Measurements from ENCODE around the gene ABHD17A. TPM values are rescaled to one million over a fixed set of nuclear protein-coding genes. Genes with fewer than 3 reads are reported as not detected.

Gene ABHD17A
- total and polyA plus RNA-seq, 2 experiments from 2014 or later = 145 to 198 TPM

DNA sequence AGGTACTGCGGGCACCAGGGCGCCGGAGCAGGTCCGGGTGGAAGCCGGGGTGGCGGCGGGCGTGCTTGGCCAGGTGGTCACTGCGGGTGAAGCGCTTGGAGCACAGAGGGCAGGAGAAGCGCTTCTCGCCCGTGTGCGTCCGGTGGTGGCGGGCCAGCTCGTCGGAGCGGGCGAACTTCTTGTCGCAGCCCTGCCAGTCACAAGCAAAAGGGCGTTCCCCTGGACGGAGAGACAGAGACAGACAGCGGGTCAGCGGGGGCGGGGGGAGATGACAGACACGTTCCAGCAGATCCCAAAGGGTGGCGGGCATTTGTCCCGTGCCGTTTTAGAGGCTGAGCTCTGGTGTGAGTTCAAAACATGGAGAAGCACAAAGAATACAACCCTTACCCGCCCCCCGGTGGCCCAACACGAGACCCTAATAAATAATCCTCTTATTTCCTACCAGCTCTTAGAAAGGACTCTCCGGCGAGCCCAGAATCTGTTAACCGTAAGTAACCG, 30.7 kb downstream of the ABHD17A start:
- Histone ChIP-seq H3K27me3 (no peaks in the 10 kb centered on the region), H3K27ac (peak overlapping the region; percentile 86), H3K9me3 (ENCODE audit: low read depth) (no peaks in the 10 kb centered on the region), H3K4me3 (no peak overlapping the region), H3K36me3 (no peaks in the 10 kb centered on the region), H3K4me1 (ENCODE audit: low read depth) (peaks cover 45% of the 10 kb centered on the region)
- TF ChIP-seq, protein P1, sequence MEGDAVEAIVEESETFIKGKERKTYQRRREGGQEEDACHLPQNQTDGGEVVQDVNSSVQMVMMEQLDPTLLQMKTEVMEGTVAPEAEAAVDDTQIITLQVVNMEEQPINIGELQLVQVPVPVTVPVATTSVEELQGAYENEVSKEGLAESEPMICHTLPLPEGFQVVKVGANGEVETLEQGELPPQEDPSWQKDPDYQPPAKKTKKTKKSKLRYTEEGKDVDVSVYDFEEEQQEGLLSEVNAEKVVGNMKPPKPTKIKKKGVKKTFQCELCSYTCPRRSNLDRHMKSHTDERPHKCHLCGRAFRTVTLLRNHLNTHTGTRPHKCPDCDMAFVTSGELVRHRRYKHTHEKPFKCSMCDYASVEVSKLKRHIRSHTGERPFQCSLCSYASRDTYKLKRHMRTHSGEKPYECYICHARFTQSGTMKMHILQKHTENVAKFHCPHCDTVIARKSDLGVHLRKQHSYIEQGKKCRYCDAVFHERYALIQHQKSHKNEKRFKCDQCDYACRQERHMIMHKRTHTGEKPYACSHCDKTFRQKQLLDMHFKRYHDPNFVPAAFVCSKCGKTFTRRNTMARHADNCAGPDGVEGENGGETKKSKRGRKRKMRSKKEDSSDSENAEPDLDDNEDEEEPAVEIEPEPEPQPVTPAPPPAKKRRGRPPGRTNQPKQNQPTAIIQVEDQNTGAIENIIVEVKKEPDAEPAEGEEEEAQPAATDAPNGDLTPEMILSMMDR (IDR thresholded peaks at IDR 0.05; ENCODE audit: low read depth, low read length) = no peak
- DNase-seq (ENCODE audit: low read depth in 1 of 2, low spot score in 1 of 2) = no peak

DNA sequence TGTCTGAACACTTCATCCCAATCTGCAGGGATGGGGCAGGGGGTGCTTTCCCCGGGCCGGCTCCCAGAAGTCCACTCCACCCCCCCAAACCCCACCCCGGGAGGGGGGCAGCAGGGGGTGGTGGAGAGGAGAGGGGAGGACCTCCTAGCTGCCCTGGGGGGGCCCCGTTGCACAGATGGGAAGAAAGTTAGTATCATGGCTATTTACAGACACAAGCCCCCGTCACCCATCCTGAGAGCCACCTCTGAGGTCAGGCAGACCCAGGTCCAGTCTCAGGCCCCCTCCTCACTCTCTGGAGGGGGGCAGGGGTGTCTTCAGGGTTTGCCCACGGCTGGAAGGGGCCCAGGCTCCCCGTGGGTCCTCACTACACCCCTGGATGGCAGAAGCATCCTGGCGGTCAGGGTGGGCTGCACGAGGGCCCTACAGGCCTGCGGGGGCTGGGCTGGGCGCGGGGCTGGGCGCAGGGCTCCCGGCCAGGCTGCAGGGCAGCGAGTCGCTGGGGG, 31.2 kb downstream of the ABHD17A start:
- no peak for DNase-seq (ENCODE audit: low read depth in 1 of 2, low spot score in 1 of 2)
- H3K36me3 ChIP-seq = no peaks in the 10 kb centered on the region
- H3K27ac ChIP-seq = peak overlapping the region; percentile 86
- H3K4me1 ChIP-seq (ENCODE audit: low read depth) = peaks cover 42% of the 10 kb centered on the region
- no peaks in the 10 kb centered on the region for H3K27me3 ChIP-seq
- H3K9me3 ChIP-seq (ENCODE audit: low read depth) = no peaks in the 10 kb centered on the region
- TF ChIP-seq, protein P1 (IDR thresholded peaks at IDR 0.05; ENCODE audit: low read depth, low read length) = no peak
- no peak overlapping the region for H3K4me3 ChIP-seq

DNA sequence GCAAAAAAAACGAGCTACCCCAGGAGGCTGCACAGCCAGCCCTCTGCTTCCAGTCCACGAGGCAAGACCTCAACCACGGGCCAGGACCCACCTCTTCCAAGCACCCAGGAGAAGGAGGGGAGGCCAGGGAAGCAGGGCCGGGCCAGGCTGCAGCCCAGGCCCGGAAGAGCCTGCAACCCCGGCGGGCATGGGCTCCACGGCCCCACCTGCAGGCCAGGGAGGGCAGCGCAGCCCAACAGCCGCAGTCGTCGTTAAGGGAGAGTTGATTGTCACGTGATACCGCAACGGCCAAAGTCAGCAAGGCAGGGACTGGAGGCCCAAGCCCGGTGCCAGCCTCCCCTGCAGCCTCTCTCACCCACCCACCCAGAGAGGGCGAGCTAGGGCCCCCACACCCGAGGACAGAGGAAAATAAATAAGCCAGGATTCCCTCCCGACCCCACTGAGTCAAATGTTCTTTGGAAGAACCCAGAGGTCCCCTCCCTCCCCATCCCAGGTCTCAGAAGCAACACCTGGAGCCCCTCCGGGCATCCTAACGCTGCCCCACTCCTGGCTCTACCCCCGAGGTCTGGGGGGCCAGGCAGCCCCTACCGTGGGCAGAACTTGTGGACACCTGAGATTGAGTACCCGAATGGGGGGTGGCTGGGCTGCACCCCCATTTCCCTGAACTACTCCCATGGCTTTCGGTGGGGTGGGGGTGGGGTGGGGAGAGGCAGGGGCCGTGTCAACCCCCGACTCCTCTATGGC, 31.8 kb downstream of the ABHD17A start:
- H3K4me1 ChIP-seq (ENCODE audit: low read depth) = peaks cover 38% of the 10 kb centered on the region
- TF ChIP-seq, protein P1 (IDR thresholded peaks at IDR 0.05; ENCODE audit: low read depth, low read length) = peak; percentile 94
- H3K27me3 ChIP-seq = no peaks in the 10 kb centered on the region
- H3K4me3 ChIP-seq = no peak overlapping the region
- H3K27ac ChIP-seq = no peak overlapping the region
- DNase-seq (ENCODE audit: low read depth in 1 of 2, low spot score in 1 of 2) = peak; percentile 76 to 82
- H3K36me3 ChIP-seq = no peaks in the 10 kb centered on the region
- no peaks in the 10 kb centered on the region for H3K9me3 ChIP-seq (ENCODE audit: low read depth)

DNA sequence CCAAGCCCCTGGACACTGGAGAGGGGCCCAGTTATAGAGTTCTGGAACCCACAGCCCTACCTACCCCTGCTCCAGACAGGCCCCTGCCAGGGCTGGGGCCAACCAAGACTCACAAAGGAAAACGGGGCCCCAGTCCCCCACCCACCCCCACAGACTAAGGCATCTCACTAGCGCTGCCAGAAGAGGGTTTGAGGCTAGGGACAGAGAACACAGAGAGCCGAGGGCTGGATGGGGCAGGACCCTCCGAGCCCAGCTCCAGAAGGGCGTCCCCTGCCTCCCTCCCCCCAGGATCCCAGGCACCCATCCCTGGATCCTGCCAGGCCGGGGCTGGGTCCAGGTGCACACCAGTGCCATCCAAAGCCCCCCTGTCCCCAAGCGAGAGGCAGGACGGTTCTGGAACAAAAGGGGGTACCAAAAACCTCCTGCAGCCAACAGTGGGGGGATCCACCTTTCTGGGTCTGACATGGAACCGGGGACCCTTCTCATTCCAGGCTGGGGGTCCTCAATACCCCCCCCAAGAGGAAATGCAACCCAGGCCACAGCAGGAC, 32.6 kb downstream of the ABHD17A start:
- peaks cover 37% of the 10 kb centered on the region for H3K4me1 ChIP-seq (ENCODE audit: low read depth)
- no peaks in the 10 kb centered on the region for H3K27me3 ChIP-seq
- H3K36me3 ChIP-seq = no peaks in the 10 kb centered on the region
- H3K9me3 ChIP-seq (ENCODE audit: low read depth) = no peaks in the 10 kb centered on the region
- no peak for DNase-seq (ENCODE audit: low read depth in 1 of 2, low spot score in 1 of 2)
- no peak overlapping the region for H3K27ac ChIP-seq
- H3K4me3 ChIP-seq = no peak overlapping the region
- TF ChIP-seq, protein P1 (IDR thresholded peaks at IDR 0.05; ENCODE audit: low read depth, low read length) = no peak

DNA sequence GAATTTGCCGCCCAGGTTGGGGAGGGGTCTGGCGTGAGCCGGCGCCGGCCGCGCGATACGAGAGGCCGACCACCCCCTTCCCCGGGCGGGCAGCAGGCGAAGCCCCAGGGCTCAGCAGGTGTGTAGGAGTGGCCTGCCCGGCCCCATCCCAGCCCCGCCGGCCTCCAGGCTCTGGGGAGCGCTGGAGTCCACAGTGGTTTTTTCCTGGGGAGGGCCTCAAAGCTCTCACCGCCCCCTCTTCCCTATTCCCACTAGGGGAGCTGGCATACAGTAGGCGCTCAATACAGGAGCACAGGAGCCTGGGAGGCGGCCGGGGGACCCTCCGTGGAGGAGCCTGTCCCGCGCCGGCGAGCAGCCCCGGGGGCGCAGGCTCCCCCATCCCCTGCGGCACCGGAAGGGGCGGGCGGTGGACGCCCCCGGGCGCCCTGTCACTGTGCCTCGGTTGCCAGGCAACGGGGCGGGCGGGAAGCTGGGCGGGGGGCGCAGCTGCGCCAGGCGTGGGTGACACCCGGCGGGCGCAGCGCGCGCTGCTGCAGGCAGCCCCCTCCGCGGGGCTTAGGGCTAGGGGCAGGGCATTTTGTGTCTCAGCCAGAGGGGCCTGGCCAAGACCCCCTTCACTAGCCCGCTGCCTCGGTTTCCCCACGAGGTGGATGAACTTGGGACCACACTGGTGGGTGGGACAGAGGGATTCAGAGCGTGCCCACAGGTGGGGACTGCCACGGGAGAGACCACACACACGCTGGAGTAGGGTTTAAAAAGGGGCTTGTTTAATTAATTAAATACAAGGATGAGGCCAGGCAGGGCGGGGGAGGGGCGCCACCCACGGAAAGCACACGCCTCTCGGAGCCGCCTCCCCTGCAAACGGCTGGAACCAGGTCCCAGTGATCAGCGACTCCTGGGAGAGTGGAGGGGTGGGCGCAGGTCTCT, 33.4 kb downstream of the ABHD17A start:
- no peaks in the 10 kb centered on the region for H3K9me3 ChIP-seq (ENCODE audit: low read depth)
- H3K4me3 ChIP-seq = no peak overlapping the region
- H3K27ac ChIP-seq = no peak overlapping the region
- TF ChIP-seq, protein P1 (IDR thresholded peaks at IDR 0.05; ENCODE audit: low read depth, low read length) = no peak
- no peaks in the 10 kb centered on the region for H3K27me3 ChIP-seq
- DNase-seq (ENCODE audit: low read depth in 1 of 2, low spot score in 1 of 2) = no peak
- H3K36me3 ChIP-seq = no peaks in the 10 kb centered on the region
- peaks cover 35% of the 10 kb centered on the region for H3K4me1 ChIP-seq (ENCODE audit: low read depth)

Measured in cardiac muscle cell (in vitro differentiated cells and primary cell).